HL-60 (cell line): ENCODE data around the gene FGF12.
A peak's percentile ranks its signal among the peaks of the same experiment; 100 is the strongest.

Experiments
- DNase-seq, 2 experiments: peaks; one replicate each; pipeline ENCODE4 v3.0.0-alpha.2; 2010 to 2020; ENCODE audit warnings: low read depth in 1 of 2, low spot score in 1 of 2
- H3K27ac ChIP-seq: fragments of 250-450 bp; sonication (Bioruptor Pico); replicated peaks from 2 replicates; pipeline ENCODE4 v1.5.1; 2020; ENCODE audit warnings: mild to moderate bottlenecking, moderate library complexity
- H3K27me3 ChIP-seq: fragments of 250-450 bp; sonication (Bioruptor Pico); 2 replicates; pipeline ENCODE4 v1.5.1; 2021; ENCODE audit warnings: mild to moderate bottlenecking, moderate library complexity; ENCODE audit not compliant: insufficient read depth, poor library complexity, severe bottlenecking
- H3K4me3 ChIP-seq: replicated peaks from 2 replicates; pipeline ENCODE4 v1.5.1; 2011; ENCODE audit warnings: mild to moderate bottlenecking, control low read depth, low read length; ENCODE audit not compliant: insufficient read depth
- GABPA ChIP-seq: IDR thresholded peaks from 2 replicates; pipeline ENCODE4 v1.6.1; 2012; ENCODE audit warnings: low read depth
- POLR2AphosphoS5 ChIP-seq: IDR thresholded peaks from 2 replicates; pipeline ENCODE4 v1.6.1; 2012; ENCODE audit warnings: low read depth
- SPI1 ChIP-seq: IDR thresholded peaks from 2 replicates; pipeline ENCODE4 v1.6.1; 2012; ENCODE audit warnings: low read depth, mild to moderate bottlenecking, borderline replicate concordance
- TF ChIP-seq, protein P1 (sequence below): IDR thresholded peaks from 2 replicates; pipeline ENCODE4 v1.6.1; 2012; ENCODE audit warnings: low read depth; ENCODE audit not compliant: insufficient replicate concordance
- TF ChIP-seq, protein P2 (sequence below): IDR thresholded peaks from one replicate; pipeline ENCODE4 v1.5.1; 2011; ENCODE audit warnings: low read length, control low read depth, inconsistent platforms; ENCODE audit not compliant: insufficient read depth

FGF12 gene

DNA sequence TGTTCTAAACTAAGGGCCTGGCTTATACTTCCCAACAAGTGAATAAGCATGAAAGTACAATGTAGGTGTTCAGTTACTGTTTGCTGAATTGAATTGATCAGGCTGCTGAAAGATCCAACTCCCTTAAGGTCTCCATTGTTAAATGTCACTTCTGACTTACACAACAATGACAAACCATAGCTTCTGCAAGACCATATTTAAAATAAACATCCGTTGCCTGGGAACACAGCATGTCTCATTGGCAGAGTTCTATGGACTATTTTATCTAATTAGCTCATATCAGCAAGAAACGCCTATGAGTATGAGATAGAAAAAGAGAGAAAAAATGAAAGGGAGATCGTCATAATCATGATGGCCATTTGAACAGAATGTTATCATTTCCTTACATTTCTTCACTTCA, 605.4 kb downstream of the FGF12 start:
- DNase-seq = no peak
- TF ChIP-seq, protein P1, sequence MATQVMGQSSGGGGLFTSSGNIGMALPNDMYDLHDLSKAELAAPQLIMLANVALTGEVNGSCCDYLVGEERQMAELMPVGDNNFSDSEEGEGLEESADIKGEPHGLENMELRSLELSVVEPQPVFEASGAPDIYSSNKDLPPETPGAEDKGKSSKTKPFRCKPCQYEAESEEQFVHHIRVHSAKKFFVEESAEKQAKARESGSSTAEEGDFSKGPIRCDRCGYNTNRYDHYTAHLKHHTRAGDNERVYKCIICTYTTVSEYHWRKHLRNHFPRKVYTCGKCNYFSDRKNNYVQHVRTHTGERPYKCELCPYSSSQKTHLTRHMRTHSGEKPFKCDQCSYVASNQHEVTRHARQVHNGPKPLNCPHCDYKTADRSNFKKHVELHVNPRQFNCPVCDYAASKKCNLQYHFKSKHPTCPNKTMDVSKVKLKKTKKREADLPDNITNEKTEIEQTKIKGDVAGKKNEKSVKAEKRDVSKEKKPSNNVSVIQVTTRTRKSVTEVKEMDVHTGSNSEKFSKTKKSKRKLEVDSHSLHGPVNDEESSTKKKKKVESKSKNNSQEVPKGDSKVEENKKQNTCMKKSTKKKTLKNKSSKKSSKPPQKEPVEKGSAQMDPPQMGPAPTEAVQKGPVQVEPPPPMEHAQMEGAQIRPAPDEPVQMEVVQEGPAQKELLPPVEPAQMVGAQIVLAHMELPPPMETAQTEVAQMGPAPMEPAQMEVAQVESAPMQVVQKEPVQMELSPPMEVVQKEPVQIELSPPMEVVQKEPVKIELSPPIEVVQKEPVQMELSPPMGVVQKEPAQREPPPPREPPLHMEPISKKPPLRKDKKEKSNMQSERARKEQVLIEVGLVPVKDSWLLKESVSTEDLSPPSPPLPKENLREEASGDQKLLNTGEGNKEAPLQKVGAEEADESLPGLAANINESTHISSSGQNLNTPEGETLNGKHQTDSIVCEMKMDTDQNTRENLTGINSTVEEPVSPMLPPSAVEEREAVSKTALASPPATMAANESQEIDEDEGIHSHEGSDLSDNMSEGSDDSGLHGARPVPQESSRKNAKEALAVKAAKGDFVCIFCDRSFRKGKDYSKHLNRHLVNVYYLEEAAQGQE = no peak
- TF ChIP-seq SPI1 = no peak
- no peak for TF ChIP-seq GABPA
- TF ChIP-seq, protein P2, sequence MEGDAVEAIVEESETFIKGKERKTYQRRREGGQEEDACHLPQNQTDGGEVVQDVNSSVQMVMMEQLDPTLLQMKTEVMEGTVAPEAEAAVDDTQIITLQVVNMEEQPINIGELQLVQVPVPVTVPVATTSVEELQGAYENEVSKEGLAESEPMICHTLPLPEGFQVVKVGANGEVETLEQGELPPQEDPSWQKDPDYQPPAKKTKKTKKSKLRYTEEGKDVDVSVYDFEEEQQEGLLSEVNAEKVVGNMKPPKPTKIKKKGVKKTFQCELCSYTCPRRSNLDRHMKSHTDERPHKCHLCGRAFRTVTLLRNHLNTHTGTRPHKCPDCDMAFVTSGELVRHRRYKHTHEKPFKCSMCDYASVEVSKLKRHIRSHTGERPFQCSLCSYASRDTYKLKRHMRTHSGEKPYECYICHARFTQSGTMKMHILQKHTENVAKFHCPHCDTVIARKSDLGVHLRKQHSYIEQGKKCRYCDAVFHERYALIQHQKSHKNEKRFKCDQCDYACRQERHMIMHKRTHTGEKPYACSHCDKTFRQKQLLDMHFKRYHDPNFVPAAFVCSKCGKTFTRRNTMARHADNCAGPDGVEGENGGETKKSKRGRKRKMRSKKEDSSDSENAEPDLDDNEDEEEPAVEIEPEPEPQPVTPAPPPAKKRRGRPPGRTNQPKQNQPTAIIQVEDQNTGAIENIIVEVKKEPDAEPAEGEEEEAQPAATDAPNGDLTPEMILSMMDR = no peak
- TF ChIP-seq POLR2AphosphoS5 = no peak
- Histone ChIP-seq H3K27ac (no peak overlapping the region), H3K4me3 (no peak overlapping the region), H3K27me3 (no peaks in the 10 kb centered on the region)

DNA sequence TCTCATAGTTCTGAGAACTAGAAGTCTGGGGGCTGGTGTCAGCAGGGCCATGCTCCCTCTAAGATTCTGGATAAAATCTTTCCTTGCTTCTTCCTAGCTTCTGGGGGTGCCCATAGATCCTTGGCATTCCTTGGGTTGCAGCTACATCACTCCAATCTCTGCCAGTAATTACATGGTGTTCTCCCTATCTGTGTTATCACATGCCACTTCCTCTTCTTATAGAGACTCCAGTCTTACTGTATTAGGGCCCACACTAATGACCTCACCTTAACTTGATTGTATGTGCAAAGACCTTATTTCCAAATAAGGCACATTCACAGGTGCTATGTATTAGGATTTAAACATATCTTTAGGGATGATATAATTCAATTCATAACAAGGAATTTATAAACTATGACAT, 618.5 kb downstream of the FGF12 start:
- Histone ChIP-seq H3K27me3 (no peaks in the 10 kb centered on the region), H3K27ac (no peak overlapping the region), H3K4me3 (no peak overlapping the region)
- DNase-seq = no peak
- TF ChIP-seq SPI1 = peak; percentile 2; the same call in 1 of the 2 replicates
- TF ChIP-seq, protein P1 = no peak

DNA sequence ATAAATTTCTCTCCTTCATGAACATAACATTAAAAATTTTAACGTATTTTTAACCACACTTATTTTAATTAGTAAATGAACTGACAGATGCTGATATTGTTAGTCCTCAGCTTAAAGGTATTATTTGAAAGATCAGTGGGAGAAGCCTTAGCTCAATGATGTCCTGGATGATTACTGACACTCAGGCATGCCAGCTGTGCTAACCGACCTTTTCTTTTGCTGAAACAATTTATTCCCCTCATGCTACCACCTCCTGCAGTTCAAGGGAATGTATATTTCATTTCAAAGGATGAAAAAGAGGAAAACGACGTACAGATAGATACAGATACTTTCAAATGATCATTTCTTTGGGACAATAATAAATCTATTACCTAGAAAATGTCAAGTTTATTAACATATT, 620.8 kb downstream of the FGF12 start:
- no peak for DNase-seq
- Histone ChIP-seq H3K27me3 (no peaks in the 10 kb centered on the region), H3K4me3 (no peak overlapping the region), H3K27ac (no peak overlapping the region)
- TF ChIP-seq, protein P2 = no peak
- no peak for TF ChIP-seq SPI1
- TF ChIP-seq POLR2AphosphoS5 = no peak
- TF ChIP-seq GABPA = no peak
- TF ChIP-seq, protein P1 = no peak
